NCI-H187 (cell line): Measurements from ENCODE around the gene EIF1AY.
"Not testable (repeated sequence)": the region's sequence is repeated elsewhere in the genome, so short reads cannot be mapped to it uniquely, and the experiment has no call there.

Experiments used
- DNase-seq, 2 experiments: peaks; one replicate each; lab custom pipeline; 2025; lab: John Stamatoyannopoulos, UW

The EIF1AY gene

DNA sequence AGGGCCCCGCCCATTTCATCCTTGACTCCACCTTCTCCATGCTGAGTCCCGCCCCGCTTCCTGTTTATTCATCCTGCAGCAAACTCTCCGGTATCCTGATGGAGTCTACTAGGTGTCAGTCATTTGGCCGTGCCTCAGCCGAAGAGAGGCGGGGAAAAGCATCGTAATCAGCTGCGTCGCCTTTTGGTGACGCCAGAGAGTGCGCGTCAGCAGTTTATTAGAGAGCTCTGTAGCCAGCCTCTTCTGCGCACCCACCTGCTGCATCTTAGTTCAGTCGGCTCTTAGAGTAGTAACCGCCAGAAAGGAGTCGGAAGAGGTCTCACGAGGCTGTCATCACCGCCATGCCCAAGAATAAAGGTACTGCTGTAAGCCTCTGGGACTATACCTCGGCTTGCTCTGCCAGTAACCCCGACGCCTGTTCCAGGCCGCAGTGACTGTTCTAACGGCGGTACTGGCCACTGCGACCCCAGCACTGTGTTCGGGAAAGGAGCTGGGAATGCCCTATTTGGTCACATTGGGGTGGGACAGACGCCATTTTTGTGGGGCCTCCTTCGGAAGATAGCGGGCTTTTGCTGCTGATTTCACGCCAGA, at the start of gene EIF1AY:
TSS of gene EIF1AY (plus strand) at position 246 of the 591 bp plus-strand sequence. CDS start at position 342, 96 bp downstream.
- no peak for DNase-seq

GRCh38 chrY:20528435-20528834, 47.1 kb upstream of the EIF1AY start:
- no peak for DNase-seq

- no peak for DNase-seq
Observed at GRCh38 chrY:20538186-20538585, 37.4 kb upstream of the EIF1AY start.

DNA sequence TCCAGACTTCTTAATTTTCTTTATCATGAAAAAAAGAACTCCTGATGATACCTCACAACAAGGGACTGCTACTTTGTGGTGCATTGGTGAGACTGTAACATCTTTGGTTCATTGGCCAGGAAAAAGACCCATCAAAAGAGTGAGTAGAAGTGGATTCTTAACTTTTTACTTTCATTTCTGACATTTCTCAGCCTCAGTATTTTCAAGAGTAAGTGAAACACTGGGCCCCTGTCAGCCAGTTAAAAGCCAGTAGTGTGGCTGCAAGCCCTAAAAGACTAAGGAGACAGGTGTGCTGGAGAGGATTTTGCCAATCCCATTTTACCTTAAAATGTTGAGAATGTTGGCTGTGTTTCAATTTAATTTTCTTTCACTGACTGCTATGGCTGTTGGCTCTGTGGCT, 36.6 kb upstream of the EIF1AY start:
- DNase-seq: no peak

- DNase-seq: no peak
Observed at GRCh38 chrY:20544451-20544960, 31.1 kb upstream of the EIF1AY start.

DNA sequence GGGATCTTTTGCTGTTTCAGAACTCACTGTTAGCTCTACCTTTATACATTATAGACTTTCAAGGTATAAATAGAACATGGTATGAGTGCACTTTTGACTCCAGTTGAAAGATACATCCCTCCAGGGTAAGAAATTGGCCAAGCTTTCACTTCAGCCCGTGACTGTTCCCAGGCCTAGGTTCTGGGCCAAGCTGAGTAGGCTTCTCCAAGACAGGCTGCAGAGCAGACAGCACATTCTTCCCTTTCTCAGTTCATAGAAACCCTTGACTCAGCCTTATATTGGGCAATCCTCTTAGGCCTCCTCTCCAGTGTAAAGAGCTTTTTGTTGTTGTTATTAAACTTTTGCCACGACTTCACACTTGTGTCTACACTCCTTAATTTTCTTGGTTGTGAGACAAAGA, 29.5 kb upstream of the EIF1AY start:
- no peak for DNase-seq

DNA sequence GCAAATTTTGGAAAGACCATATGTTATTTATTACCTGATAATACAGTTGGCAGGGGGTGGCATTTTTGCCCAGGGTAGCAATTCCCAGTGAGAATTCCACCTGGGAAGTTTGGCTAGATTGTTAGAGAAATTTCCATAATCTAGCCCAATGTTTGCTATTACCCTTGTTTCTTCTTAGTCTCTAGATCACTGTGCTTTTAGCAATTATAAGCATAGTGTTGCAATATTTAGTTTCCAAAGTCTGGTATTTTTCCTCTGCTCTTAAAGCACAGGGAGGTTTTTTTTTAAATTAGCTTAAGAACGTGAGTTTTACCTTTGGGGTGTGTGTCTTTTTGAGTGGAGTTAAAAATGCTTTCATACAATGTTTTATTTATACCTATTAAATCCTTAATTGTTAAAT, 26.3 kb upstream of the EIF1AY start:
- no peak for DNase-seq

DNA sequence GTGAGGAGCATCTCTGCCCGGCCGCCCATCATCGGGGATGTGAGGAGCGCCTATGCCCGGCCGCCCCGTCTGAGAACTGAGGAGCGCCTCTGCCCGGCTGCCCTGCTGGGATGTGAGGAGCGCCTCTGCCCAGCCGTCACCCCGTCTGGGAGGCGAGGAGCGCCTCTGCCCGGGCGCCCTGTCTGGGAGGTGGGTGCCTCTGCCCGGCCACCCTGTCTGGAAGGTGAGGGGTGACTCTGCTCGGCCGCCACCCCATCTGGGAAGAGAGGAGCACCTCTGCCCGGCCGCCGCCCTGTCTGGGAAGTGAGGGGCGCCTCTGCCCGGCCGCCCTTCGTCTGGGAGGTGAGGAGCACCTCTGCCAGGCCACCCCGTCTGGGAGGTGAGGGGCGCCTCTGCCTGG, 23.7 kb upstream of the EIF1AY start:
- no peak for DNase-seq

DNA sequence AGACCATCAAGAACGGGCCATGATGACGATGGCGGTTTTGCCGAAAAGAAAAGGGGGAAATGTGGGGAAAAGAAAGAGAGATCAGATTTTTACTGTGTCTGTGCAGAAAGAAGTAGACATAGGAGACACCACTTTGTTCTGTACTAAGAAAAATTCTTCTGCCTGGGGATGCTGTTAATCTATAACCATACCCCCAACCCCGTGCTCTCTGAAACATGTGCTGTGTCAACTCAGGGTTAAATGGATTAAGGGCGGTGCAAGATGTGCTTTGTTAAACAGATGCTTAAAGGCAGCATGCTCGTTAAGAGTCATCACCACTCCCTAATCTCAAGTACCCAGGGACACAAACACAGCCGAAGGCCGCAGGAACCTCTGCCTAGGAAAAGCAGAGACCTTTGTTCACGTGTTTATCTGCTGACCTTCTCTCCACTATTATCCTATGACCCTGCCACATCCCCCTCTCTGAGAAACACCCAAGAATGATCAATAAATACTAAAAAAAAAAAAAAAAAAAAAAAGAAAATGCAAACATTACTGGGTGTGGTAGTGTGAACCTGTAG, 22.7 kb upstream of the EIF1AY start:
- DNase-seq: not testable (repeated sequence)

GRCh38 chrY:20555820-20556219, 19.8 kb upstream of the EIF1AY start:
- no peak for DNase-seq

GRCh38 chrY:20558677-20559076, 16.9 kb upstream of the EIF1AY start:
- no peak for DNase-seq

GRCh38 chrY:20559873-20560512, 15.6 kb upstream of the EIF1AY start:
- no peak for DNase-seq

GRCh38 chrY:20571306-20571705, 4.3 kb upstream of the EIF1AY start:
- no peak for DNase-seq

DNA sequence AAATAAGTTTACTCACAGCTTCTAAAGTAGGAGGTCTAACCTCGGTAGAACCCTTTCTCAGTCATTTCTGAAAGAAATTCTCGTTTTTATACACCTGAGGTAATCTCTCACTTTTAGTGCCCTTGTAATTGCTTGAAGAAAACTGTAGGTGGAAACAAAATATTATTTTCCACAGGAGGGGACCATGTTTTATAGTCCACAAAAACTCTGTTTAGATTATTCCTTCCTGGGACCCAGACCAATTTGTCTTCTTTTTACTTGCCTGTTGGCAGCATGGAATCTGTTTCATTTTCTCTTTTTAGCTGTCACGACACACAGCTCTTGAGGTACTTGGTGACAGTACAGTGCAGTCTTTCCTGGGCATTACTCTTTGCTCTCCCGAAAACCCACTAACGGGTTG, 930 bp downstream of the EIF1AY start:
- no peak for DNase-seq

DNA sequence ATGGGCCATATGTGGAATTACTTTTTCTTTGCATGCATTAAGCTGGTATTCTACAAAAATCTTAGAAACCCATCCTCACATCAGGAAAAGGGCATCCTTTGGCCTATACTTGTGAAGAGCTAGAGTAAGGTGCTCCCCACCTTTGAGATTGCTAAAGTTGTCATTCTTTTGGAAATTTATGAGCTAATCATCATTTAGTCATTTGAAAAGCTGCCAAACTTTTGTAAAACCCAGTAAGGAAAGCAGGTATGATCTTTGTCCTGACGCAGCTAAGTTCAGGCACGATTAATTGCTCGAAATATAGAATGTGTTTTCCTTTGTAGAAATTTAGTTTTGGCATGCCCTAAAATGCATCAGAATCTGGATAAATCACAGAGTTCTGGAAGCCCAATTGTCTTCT, 2.6 kb downstream of the EIF1AY start:
- DNase-seq: no peak

- DNase-seq: no peak
Observed at GRCh38 chrY:20581687-20582086, 6.1 kb downstream of the EIF1AY start.

DNA sequence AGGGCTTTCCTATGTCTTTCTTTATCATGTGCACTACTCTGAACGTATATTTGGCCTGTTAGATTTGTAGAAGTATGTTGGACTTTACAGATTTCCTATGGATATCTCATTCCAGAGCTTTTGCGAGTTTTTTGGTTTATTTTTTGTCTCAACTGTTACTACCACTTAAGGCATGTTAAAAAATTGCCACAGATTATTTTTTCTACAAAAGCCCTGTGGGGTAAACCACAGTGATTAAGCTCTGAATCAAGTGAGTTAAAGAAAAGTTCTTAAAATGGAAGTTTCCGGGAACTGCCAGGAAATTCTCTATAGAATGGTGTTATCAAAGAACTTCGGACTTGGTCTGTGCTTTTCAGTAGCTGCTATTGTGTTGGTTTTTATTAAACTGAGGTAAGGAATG, 10.6 kb downstream of the EIF1AY start:
- DNase-seq: no peak
